ENCODE data around the gene UTRN. TPM values are rescaled to one million over a fixed set of nuclear protein-coding genes. Genes with fewer than 3 reads are reported as not detected.

UTRN gene
- total RNA-seq, 1 experiment from 2014 or later, result 19.4 TPM

DNA sequence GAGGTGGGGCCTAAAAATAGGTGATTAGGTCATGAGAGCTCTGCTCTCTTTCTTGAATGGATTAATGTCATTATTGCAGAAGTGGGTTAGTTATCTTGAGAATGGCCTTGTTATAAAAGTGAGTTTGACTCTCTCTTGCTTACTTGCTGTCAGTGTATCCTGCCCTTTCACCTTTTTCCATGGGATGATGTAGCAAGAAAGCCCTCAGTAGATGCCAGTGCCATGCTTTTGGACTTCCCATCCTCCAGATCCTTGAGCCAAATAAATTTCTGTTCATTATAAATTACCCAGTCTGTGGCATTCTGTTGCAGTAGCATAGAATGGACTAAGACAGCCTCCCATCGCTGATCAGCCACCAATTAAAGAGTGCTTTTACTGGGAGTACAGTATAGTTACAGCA is 40.1 kb downstream of the UTRN start:
- DNase-seq (ENCODE audit: low read depth, low spot score), result no peak
- in situ Hi-C loops (cut with HindIII; ENCODE audit: low pct_unique_long_range_greater_than_20kb, low sequenced_read_pairs), result no loop called here

DNA sequence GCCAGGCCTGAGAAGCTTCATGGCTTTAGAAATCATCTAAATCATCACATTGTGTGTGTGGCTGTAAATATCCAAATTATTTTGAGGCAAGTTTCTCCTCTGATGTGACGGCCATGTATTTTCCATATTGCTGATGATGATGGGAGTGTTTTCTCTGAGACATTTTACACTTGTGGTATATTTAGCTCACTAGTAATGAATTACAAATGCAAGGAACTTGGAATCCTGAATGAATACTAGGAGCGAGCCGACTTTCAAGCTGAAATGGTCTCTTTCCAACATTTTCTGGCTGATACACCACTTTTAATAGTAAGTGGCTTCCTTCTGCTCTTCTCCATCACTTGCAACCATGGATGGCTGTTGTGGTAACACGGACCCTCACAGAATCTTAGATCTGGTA is 41.3 kb downstream of the UTRN start:
- in situ Hi-C loops (cut with HindIII; ENCODE audit: low pct_unique_long_range_greater_than_20kb, low sequenced_read_pairs), result no loop called here
- no peak for DNase-seq (ENCODE audit: low read depth, low spot score)

DNA sequence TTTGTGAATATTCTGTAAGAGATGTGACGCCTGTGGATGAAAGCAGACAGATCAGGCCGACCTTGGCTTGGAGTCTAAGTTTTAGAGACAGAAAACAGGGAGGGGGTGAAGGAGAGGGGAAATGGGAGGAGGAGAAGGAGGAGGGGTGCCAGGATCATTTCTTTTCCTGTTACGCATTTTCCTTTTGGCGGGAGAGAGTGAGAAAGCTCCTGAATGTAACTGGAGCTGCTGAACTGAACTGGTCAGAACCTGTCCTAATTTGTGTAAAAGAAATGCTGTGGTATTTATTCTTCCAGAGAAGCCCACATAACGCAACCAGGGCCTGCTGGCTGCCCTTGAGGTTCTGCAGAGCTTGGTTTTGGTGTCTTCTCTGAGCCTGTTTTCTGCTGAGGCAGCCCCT is 41.9 kb downstream of the UTRN start:
- no peak for DNase-seq (ENCODE audit: low read depth, low spot score)
- in situ Hi-C loops (cut with HindIII; ENCODE audit: low pct_unique_long_range_greater_than_20kb, low sequenced_read_pairs), result no loop called here

DNA sequence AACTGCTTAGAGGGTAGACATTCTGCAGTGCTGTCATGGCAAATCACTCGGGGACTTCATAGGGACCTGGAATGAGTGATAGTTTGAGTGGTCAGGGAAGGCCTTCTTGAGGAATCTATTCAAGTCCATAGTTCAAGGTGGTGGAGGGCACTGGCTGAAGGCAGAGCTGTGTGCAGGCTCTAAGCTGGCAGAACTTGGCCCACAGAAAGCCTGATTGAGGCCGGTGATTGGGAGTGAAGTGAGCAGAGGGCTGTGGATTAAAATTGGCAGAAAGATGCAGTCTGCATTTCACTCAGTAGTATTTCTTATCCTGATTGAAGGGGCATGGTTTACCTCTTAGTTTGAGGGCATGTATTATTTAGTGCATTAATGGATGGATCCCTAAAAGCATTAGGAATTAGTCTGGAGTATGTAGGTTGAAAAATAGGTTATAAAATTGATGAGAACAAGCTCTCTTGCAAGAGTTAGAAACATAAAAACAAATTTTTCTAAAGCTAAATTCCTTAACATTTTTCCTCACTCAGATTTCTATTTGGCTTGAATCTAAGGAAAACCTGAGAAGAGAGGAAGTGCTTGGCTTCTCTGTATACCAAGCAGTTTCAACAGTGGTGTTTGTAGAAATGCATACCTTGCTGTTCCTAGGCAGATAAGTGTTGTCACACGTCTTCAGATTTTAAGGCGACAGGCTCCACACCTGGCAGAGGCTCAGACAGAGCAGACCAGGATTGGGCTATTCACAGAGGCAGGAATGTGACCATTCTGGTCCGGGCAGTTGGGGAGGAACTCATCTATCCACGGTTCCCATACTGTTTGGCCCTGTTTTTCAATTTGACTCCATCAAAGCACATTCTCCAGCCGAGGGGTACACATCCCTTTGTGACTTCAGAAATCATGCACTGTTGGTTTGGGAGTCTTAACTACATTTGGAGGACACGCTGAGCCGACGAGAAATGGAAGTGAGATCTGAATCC is 45.2 kb downstream of the UTRN start:
- no peak for DNase-seq (ENCODE audit: low read depth, low spot score)
- in situ Hi-C loops (cut with HindIII; ENCODE audit: low pct_unique_long_range_greater_than_20kb, low sequenced_read_pairs), result no loop called here

DNA sequence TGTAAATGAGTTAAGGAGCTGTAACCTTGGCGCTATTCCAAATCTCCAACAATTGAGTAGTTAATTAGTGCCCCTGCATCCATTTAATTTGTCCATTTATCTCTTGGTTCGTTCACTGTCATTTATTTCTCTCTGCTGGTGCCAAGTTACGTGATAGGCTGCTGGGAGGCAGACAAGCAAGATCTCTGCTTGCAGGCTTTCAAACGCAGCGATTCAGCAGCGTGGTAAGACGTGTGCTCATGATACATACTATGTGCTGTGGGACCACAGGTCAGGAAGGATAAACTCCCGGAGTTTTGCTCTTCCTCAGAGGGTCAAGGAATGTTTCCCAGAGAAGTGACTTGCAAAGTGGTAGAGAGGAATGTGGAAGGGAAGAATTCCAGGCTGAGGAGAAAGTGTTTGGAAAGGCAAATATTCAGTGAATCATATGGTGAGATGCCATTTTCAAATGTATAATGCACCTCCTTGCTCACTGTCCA is 46.4 kb downstream of the UTRN start:
- DNase-seq (ENCODE audit: low read depth, low spot score), result no peak
- in situ Hi-C loops (cut with HindIII; ENCODE audit: low pct_unique_long_range_greater_than_20kb, low sequenced_read_pairs), result no loop called here

DNA sequence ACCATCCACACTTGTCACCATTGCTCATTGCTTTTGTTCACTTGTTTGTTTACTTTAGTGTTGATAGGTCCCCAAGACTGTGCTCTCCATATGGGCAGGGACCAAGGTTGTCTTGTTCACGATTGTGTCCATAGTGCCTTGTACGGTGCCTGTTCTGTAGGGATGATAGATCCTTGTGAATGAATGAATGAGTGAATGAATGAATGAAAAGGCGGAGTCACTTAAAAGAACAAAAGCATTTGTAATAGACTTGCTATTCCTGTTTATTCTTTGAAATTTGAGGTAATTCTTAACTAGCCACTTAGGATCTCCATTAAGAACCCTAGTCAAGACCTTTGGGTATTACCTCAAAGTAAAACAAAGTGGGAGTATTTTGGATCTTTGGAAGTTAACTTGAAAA is 47.0 kb downstream of the UTRN start:
- in situ Hi-C loops (cut with HindIII; ENCODE audit: low pct_unique_long_range_greater_than_20kb, low sequenced_read_pairs), result no loop called here
- no peak for DNase-seq (ENCODE audit: low read depth, low spot score)

DNA sequence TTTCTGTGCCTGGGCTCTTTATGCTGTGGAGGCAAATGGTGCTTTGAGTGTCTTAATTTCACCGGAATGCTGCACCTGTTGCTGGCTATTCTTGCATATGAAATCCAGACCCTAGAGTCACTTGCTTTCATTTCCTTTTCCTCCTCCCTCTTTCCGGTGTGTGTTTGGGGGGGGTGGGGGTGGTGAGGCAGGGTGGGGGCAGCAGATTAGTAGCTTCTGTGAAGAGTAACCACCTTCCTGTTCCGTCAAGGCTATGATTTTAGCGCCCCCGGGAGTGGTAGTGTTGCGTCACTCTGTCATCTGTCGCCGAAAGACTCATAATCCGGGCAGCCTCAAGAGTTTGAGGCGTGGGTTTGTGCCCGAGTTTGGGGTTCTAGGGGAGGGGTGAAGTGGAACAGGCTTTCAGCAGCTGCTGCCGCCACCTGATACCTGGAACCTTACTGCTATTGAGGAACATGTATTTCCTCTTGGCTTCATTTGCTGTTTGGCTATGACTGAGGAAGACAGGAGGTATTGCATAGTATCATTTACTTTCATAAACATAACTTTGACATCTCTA is 49.1 kb downstream of the UTRN start:
- in situ Hi-C loops (cut with HindIII; ENCODE audit: low pct_unique_long_range_greater_than_20kb, low sequenced_read_pairs), result no loop called here

More for the DNA sequence above, 49.1 kb downstream of the UTRN start:
- no peak for DNase-seq (ENCODE audit: low read depth, low spot score)

Other genes starting within 250 kb of the UTRN start
- 99.2 and 119 TPM in 2 replicates for gene SF3B5, start 189.8 kb upstream of the UTRN start, total RNA-seq (2014; rRNA removed; shearing (Covaris generic))
- 6.6 and 6.7 TPM in 2 replicates for gene STX11, start 134.8 kb upstream of the UTRN start, total RNA-seq (2014; rRNA removed; shearing (Covaris generic))

All from SK-MEL-5 (cell line).